NCI-H146 (cell line): Measurements from ENCODE around the gene OR5A1.
"Not testable (repeated sequence)": the region's sequence is repeated elsewhere in the genome, so short reads cannot be mapped to it uniquely, and the experiment has no call there.

Experiments
- DNase-seq: peaks from one replicate; lab custom pipeline; 2025; lab: John Stamatoyannopoulos, UW

OR5A1 gene

GRCh38 chr11:59436169-59436568, at the start of gene OR5A1:
OR5A1 (plus strand) TSS chr11:59436469; CDS start chr11:59443169, 6,700 bp downstream.
- DNase-seq = no peak

GRCh38 chr11:59394186-59394585, 42.1 kb upstream of the OR5A1 start:
- DNase-seq = no peak

DNA sequence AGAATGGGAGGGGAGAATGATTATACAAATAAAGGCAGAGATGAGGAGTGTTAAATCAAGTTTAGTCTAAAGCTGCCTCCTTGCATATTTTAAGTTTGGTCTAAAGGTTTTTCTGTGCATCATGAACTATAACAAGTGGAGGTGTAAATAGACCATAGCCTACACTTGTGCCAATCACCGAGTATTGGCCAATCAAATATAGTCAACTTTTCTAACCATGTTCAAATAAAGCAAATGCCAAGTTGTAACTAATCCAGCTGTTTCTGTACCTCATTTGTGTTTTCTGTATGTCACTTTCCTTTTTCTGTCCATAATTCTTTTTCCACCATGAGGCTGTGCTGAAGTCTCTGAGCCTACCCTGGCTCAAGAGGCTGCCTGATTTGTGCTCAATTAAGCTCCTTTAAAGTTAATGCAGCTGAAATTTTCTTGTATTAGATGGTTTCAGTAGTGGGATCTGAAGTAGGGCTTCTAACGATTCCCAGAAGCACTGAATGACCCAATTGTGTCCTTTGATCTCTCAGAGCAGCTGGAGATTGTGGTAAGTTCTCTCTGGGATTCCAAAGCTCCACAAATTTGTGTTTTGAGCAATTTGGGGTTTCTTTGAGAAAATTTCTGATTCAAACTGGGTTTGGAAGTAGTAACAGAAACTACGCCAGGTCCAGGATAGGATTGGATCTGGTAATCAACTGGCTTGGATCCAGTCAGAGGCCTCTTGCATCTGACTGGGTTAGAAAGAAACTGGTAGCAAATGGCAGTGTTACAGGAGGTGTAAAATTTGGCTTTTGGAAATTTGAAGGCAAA, 35.6 kb upstream of the OR5A1 start:
- no peak for DNase-seq

- no peak for DNase-seq
These were observed 35.1 kb upstream of the OR5A1 start for GRCh38 chr11:59401262-59401552.

DNA sequence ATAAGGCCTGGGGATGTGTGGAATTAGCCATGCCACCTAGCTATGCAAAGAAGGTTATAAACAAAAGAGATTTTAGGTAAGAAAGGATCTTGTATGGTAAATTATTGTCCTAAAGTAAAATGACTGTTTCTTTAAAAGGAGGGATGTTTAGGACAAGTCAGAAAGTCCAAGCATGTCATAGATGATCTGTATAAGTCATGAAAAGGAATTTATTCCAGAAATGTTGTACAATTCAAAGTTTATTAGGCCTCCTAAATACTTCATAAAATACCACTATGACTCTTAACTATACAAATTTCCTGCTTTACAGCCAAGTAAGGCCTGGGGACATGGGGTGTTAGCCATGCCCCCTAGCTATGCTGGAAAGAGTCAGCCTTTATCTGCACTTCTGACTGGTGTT, 32.7 kb upstream of the OR5A1 start:
- DNase-seq = no peak

- DNase-seq = no peak
These were observed 22.6 kb upstream of the OR5A1 start for GRCh38 chr11:59413646-59414045.

DNA sequence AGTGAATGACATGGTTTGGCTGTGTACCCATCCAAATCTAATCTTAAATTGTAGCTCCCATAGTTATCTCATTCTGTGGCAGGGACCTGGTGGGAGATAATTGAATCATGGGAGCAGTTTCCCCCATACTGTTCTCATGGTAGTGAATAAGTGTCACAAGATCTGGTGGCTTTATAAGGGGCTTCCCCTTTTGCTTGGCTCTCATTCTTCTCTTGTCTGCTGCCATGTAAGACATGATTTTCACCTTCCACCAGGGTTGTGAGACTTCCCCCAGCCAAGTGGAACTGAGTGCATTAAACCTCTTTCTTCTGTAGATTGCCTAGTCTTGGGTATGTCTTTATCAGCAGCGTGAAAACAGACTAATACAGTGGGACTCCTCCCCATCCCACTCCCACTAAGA, 21.2 kb upstream of the OR5A1 start:
- no peak for DNase-seq

GRCh38 chr11:59416613-59417012, 19.7 kb upstream of the OR5A1 start:
- no peak for DNase-seq

GRCh38 chr11:59417023-59417422, 19.2 kb upstream of the OR5A1 start:
- no peak for DNase-seq

DNA sequence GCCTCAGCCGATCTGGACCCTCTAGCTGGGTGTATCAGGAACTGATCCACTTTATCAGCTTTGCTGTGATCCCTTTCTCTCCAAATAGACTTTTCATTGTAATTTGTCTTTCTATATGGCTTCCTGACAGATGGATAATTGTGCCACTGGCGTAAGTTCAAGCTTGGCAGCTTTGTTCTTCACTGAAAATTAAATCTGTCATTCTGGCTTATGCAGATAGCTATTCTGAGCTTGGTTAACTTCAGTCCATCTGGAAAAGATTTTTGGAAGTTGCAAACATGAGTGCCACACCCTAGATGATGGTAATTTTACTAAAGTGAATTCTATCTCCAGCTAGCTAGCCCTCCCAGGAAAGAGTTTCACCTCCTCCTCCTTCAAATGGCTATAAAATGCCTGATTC, 18.1 kb upstream of the OR5A1 start:
- no peak for DNase-seq

GRCh38 chr11:59423835-59424234, 12.4 kb upstream of the OR5A1 start:
- no peak for DNase-seq

- DNase-seq = no peak
These were observed 11.1 kb upstream of the OR5A1 start for GRCh38 chr11:59425131-59425530.

- DNase-seq = no peak
These were observed 9.8 kb upstream of the OR5A1 start, which contains the start of gene OR5A2 for GRCh38 chr11:59426361-59427067. OR5A2 (minus strand) TSS chr11:59426413; CDS start chr11:59422953, 3,460 bp downstream.

- no peak for DNase-seq
These were observed 9.2 kb upstream of the OR5A1 start for GRCh38 chr11:59427068-59427382.

DNA sequence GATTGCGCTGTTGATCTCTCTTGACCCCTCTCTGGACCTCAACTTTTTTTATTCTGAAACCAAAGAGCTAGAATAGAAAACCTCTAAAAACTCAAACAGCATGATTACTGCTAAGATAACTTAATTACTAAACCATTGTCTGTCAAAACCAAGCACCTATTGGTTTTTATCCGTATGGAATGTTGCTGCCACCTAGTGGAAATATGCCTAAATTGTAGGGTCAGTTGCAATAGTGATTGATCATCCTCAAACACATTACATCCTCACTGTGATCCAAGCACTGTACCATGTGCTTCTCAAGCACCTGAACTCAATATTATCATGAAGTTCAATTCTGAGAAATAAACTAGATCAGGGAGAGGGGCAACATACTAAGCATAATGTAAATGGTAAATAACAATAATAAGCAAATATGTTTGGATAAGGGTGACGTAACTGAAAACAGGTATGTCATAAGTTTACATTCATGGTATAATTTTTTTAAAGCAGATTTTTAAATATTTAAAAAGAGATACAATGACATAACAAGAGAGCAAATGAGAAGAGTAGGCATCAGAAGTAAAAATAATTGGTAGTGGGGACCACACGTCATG, 6.2 kb upstream of the OR5A1 start:
- DNase-seq = peak; percentile 51

DNA sequence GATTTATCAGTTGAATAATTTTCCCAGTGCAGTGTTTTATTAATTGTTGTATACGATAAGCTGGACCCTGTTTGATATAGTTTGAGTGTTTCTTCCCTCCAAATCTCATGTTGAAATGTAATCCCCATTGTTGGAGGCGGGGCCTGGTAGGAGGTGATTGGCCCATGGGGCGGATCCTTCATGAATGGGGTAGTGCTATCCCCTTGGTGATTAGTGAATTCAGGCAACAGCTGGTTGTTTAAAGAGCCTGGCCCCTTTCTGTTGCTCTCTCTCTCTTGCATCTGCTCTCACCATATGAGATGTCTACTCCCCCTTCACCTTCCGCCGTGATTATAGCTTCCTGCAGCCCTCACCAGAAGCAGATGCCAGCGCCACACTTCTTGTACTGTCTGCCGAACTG, 1.5 kb downstream of the OR5A1 start:
- DNase-seq = no peak

DNA sequence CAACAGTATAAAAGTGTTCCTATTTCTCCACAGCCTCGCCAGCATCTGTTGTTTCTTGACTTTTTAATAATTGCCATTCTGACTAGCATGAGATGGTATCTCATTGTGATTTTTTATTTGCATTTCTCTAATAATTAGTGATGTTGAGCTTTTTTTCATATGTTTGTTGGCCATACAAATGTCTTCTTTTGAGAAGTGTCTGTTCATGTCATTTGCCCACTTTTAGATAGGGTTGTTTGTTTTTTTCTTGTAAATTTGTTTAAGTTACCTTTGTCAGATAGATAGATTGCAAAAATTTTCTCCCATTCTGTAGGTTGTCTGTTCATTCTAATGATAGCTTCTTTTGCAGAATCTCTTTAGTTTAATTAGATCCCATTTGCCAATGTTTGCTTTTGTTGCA, 9.4 kb downstream of the OR5A1 start:
- DNase-seq = not testable (repeated sequence)

GRCh38 chr11:59448484-59448883, 12.2 kb downstream of the OR5A1 start:
- no peak for DNase-seq

- no peak for DNase-seq
These were observed 20.4 kb downstream of the OR5A1 start, which contains the start of gene OR4D6 for GRCh38 chr11:59456661-59457060. OR4D6 (plus strand) TSS chr11:59456961; CDS start chr11:59456961, 0 bp downstream.

DNA sequence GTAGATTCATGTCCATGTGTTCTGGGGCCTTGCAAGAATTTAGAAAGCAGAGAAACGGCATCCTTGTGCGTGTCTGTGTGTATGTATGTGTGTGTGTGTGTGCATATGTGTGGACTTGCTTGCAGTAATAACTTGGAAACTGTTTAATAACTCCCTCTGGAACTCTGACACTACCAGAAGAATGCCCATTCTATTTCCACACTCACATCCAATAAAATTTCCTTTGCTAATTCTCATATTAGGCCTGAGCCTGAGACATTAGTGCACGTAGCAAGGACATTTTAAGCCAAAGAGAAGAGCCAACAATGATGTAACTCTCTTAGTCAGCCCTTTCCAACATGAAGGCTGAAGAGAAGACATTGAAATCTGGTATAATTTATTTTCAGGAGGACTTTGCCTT, 23.6 kb downstream of the OR5A1 start:
- no peak for DNase-seq

DNA sequence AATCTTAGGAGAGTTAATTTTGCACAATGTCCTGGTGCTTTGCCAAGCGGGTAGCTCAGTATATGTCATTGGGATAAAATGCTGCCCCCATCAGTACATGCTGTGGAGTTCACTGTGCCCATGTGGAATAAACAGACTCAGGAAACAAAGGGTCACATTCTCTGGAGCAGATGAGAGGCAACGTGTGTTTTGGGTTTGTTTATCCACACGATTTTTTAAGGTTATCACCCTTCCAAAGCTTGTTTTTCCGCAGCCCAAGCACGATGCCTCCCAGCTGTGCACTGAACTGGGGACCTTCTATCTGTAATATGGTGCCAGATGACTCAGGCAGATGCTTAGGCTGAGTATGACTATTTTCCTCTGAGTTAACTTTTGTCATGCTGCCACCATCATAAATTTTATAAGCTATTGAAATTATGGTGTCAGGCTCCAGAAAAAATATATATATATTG, 26.9 kb downstream of the OR5A1 start:
- DNase-seq = no peak

DNA sequence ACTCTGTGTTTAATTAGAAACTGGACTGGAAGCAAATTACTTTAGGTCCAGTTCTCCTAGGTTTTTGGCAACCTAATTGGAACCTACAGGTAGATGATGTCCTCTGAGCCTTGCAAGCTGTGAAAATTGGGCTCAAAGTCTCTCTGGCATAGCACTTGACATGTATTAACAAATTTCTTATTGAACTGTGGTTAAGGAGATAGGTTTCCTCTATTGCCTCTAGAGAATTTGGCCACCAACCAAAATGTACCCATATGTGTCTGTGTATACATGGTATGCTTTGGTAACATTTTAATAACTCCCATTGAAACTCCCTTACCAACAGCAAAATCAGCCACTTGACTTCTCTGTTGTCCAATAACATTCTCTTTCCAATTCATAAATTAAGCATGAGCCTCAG, 36.7 kb downstream of the OR5A1 start, which contains the start of gene OR4D10:
OR4D10 (plus strand) TSS at position 301 of the 400 bp plus-strand sequence. CDS start 4,115 bp downstream, outside the sequence.
- DNase-seq = no peak

- no peak for DNase-seq
These were observed 38.9 kb downstream of the OR5A1 start for GRCh38 chr11:59475176-59475575.
